ENCODE data around the gene GABARAP. TPM values are rescaled to one million over a fixed set of nuclear protein-coding genes. Genes with fewer than 3 reads are reported as not detected.

GABARAP gene
- polyA plus RNA-seq, 1 donor from 2014 or later = 384 TPM

DNA sequence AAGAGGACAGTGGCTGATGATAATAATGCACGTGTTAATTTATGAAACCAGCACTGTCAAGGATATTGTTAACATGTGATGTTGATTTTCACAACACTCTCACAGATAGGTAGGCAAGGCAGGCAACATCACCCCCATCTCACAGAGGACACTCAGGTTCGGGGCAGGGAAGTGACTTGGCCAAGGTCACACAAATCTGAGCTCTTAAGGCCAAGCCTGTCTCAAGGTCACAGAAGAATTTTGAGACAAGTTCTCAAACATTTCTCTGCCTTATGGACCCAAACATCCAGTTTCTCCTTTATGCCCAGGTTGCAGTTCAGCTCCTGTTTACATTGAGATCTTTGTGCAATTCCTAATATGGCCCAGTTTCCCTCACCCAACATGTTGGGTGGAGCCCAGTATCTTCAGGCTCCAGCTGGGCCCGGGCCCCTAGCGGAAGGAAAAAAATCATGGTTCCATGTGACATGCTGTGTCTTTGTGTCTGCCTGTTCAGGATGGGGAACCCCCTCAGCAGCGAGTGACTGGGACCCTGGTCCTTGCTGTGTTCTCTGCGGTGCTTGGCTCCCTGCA is 40.6 kb upstream of the GABARAP start:
- no peak overlapping the region for H3K4me3 ChIP-seq (ENCODE audit: low read length)
- H3K4me2 ChIP-seq (ENCODE audit: low read length) = no peak overlapping the region
- no peaks in the 10 kb centered on the region for H3K79me2 ChIP-seq (replicated peaks; ENCODE audit: insufficient read depth, low read length)
- no peak overlapping the region for H3K27ac ChIP-seq (ENCODE audit: low read length)
- H3K9me3 ChIP-seq (ENCODE audit: low read length) = no peaks in the 10 kb centered on the region
- H3K9me2 ChIP-seq (ENCODE audit: insufficient read depth, low read length) = no peaks in the 10 kb centered on the region
- H3K9ac ChIP-seq (ENCODE audit: low read length) = no peak overlapping the region
- TF ChIP-seq, protein P1, sequence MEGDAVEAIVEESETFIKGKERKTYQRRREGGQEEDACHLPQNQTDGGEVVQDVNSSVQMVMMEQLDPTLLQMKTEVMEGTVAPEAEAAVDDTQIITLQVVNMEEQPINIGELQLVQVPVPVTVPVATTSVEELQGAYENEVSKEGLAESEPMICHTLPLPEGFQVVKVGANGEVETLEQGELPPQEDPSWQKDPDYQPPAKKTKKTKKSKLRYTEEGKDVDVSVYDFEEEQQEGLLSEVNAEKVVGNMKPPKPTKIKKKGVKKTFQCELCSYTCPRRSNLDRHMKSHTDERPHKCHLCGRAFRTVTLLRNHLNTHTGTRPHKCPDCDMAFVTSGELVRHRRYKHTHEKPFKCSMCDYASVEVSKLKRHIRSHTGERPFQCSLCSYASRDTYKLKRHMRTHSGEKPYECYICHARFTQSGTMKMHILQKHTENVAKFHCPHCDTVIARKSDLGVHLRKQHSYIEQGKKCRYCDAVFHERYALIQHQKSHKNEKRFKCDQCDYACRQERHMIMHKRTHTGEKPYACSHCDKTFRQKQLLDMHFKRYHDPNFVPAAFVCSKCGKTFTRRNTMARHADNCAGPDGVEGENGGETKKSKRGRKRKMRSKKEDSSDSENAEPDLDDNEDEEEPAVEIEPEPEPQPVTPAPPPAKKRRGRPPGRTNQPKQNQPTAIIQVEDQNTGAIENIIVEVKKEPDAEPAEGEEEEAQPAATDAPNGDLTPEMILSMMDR (IDR thresholded peaks at IDR 0.05; ENCODE audit: poor library complexity, severe bottlenecking) = no peak
- TF ChIP-seq, protein P2, sequence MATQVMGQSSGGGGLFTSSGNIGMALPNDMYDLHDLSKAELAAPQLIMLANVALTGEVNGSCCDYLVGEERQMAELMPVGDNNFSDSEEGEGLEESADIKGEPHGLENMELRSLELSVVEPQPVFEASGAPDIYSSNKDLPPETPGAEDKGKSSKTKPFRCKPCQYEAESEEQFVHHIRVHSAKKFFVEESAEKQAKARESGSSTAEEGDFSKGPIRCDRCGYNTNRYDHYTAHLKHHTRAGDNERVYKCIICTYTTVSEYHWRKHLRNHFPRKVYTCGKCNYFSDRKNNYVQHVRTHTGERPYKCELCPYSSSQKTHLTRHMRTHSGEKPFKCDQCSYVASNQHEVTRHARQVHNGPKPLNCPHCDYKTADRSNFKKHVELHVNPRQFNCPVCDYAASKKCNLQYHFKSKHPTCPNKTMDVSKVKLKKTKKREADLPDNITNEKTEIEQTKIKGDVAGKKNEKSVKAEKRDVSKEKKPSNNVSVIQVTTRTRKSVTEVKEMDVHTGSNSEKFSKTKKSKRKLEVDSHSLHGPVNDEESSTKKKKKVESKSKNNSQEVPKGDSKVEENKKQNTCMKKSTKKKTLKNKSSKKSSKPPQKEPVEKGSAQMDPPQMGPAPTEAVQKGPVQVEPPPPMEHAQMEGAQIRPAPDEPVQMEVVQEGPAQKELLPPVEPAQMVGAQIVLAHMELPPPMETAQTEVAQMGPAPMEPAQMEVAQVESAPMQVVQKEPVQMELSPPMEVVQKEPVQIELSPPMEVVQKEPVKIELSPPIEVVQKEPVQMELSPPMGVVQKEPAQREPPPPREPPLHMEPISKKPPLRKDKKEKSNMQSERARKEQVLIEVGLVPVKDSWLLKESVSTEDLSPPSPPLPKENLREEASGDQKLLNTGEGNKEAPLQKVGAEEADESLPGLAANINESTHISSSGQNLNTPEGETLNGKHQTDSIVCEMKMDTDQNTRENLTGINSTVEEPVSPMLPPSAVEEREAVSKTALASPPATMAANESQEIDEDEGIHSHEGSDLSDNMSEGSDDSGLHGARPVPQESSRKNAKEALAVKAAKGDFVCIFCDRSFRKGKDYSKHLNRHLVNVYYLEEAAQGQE (IDR thresholded peaks at IDR 0.05; ENCODE audit: borderline replicate concordance) = no peak
- TF ChIP-seq MXI1 (conservative IDR thresholded peaks at IDR 0.05; ENCODE audit: poor library complexity, severe bottlenecking) (no peak), EP300 (conservative IDR thresholded peaks at IDR 0.05; ENCODE audit: poor library complexity, severe bottlenecking) (no peak), SMC3 (conservative IDR thresholded peaks at IDR 0.05; ENCODE audit: poor library complexity) (no peak), POLR2AphosphoS5 (IDR thresholded peaks at IDR 0.05) (no peak)
- no peaks in the 10 kb centered on the region for H4K20me1 ChIP-seq (ENCODE audit: insufficient read depth)
- H2AFZ ChIP-seq (ENCODE audit: low read depth, low read length) = no peak overlapping the region
- H3F3A ChIP-seq (ENCODE audit: insufficient read depth, low read length, poor library complexity, severe bottlenecking) = no peaks in the 10 kb centered on the region
- H3K36me3 ChIP-seq (ENCODE audit: insufficient read depth, low read length) = no peaks in the 10 kb centered on the region
- H3K27me3 ChIP-seq (ENCODE audit: insufficient read depth, low read depth, low read length) = peaks cover 31% of the 10 kb centered on the region

DNA sequence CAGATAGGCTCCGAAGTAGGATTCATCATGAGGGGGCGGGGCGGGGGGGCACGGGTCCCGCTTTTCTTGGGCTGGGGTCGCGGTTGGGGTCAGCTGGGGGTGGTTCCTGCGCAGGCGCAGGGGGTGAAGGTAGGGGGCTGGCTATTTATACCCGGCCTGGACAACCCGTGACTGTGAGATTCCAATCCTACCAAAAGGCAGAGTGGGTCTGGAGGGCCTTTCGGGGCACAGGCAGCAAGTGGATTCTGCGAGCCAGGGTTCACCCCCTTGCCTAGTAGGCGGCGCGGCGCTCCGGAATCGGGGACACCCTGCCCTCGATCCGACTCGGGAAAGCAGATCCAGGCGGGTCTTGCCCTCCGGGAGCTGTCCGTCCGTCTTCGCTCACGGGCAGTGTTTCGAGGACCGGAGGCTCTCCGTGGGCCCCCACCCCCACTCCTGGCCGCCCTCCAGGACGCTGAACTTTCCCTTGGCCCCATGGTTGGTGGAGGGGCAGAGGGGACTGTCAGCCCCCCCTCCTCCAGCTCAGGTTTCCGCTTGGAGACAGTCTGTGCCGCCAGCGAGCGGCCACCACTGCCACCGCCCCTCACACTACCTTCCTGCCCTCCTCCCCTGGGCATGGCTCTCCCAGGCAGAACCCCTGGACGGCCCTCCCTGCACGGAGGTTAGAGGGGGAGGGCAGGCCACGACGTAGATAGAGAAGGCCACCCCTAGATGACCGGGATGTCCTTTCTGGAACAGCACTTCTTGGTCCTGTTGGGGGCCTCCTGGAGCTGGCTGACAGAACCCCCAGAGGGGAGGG is 39.9 kb upstream of the GABARAP start:
- H3K4me3 ChIP-seq (ENCODE audit: low read length) = peak overlapping the region; percentile 60
- H3K27me3 ChIP-seq (ENCODE audit: insufficient read depth, low read depth, low read length) = peaks cover 31% of the 10 kb centered on the region
- H3K36me3 ChIP-seq (ENCODE audit: insufficient read depth, low read length) = no peaks in the 10 kb centered on the region
- H3K4me2 ChIP-seq (ENCODE audit: low read length) = no peak overlapping the region
- H3K9me3 ChIP-seq (ENCODE audit: low read length) = no peaks in the 10 kb centered on the region
- H3K9ac ChIP-seq (ENCODE audit: low read length) = no peak overlapping the region
- H3K79me2 ChIP-seq (replicated peaks; ENCODE audit: insufficient read depth, low read length) = no peaks in the 10 kb centered on the region
- no peaks in the 10 kb centered on the region for H4K20me1 ChIP-seq (ENCODE audit: insufficient read depth)
- TF ChIP-seq TAF1 (IDR thresholded peaks at IDR 0.05; ENCODE audit: low read depth) = no peak
- peak; percentile 27 for TF ChIP-seq EZH2 (IDR thresholded peaks at IDR 0.05; ENCODE audit: borderline replicate concordance, insufficient read depth, low read length, poor library complexity, severe bottlenecking)
- TF ChIP-seq, protein P1 (IDR thresholded peaks at IDR 0.05; ENCODE audit: poor library complexity, severe bottlenecking) = no peak
- TF ChIP-seq POLR2AphosphoS5 (IDR thresholded peaks at IDR 0.05) = no peak
- TF ChIP-seq SMC3 (conservative IDR thresholded peaks at IDR 0.05; ENCODE audit: poor library complexity) = no peak
- no peak for TF ChIP-seq MXI1 (conservative IDR thresholded peaks at IDR 0.05; ENCODE audit: poor library complexity, severe bottlenecking)
- TF ChIP-seq RAD21 (conservative IDR thresholded peaks at IDR 0.05) = no peak
- TF ChIP-seq EP300 (conservative IDR thresholded peaks at IDR 0.05; ENCODE audit: poor library complexity, severe bottlenecking) = no peak
- TF ChIP-seq, protein P2 (IDR thresholded peaks at IDR 0.05; ENCODE audit: borderline replicate concordance) = no peak
- no peak overlapping the region for H3K27ac ChIP-seq (ENCODE audit: low read length)
- H2AFZ ChIP-seq (ENCODE audit: low read depth, low read length) = no peak overlapping the region
- H3K9me2 ChIP-seq (ENCODE audit: insufficient read depth, low read length) = no peaks in the 10 kb centered on the region
- no peaks in the 10 kb centered on the region for H3F3A ChIP-seq (ENCODE audit: insufficient read depth, low read length, poor library complexity, severe bottlenecking)
